ENCODE measurements around the gene USP40.
"Not testable (repeated sequence)": the region's sequence is repeated elsewhere in the genome, so short reads cannot be mapped to it uniquely, and the experiment has no call there.

GRCh38 chr2:233583217-233583965, 16.8 kb upstream of the USP40 start:
- TF ChIP-seq, protein P1, sequence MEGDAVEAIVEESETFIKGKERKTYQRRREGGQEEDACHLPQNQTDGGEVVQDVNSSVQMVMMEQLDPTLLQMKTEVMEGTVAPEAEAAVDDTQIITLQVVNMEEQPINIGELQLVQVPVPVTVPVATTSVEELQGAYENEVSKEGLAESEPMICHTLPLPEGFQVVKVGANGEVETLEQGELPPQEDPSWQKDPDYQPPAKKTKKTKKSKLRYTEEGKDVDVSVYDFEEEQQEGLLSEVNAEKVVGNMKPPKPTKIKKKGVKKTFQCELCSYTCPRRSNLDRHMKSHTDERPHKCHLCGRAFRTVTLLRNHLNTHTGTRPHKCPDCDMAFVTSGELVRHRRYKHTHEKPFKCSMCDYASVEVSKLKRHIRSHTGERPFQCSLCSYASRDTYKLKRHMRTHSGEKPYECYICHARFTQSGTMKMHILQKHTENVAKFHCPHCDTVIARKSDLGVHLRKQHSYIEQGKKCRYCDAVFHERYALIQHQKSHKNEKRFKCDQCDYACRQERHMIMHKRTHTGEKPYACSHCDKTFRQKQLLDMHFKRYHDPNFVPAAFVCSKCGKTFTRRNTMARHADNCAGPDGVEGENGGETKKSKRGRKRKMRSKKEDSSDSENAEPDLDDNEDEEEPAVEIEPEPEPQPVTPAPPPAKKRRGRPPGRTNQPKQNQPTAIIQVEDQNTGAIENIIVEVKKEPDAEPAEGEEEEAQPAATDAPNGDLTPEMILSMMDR (IDR thresholded peaks at IDR 0.05) = not testable (repeated sequence)
- not testable (repeated sequence) for TF ChIP-seq EZH2 (IDR thresholded peaks at IDR 0.05; ENCODE audit: borderline replicate concordance, insufficient read depth, low read depth, low read length, poor library complexity, severe bottlenecking)

Data from B cell (primary cell).